MM.1S (cell line): Measurements from ENCODE around the gene VPS25.

Experiments
- DNase-seq: peaks from one replicate; pipeline ENCODE4 v3.0.0-alpha.2; 2015
- H2AFZ ChIP-seq: fragments of 300-600 bp; sonication (generic); 2 replicates; pipeline ENCODE4 v1.6.0; 2016; ENCODE audit warnings: antibody characterized with exemption, low read length
- H3F3A ChIP-seq: fragments of 300-600 bp; sonication (generic); 2 replicates; pipeline ENCODE4 v1.6.1; 2016; ENCODE audit warnings: mild to moderate bottlenecking, antibody characterized with exemption, low read length, moderate library complexity, mixed read lengths; ENCODE audit not compliant: insufficient read depth
- H3K27ac ChIP-seq: fragments of 300-600 bp; sonication (generic); 2 replicates; pipeline ENCODE4 v1.5.1; 2016; ENCODE audit warnings: mild to moderate bottlenecking, low read length
- H3K27me3 ChIP-seq: fragments of 300-600 bp; sonication (generic); replicated peaks from 2 replicates; pipeline ENCODE4 v1.6.0; 2016; ENCODE audit warnings: low read length; ENCODE audit not compliant: insufficient read depth
- H3K36me3 ChIP-seq: fragments of 300-600 bp; sonication (generic); replicated peaks from 2 replicates; pipeline ENCODE4 v1.6.1; 2016; ENCODE audit warnings: mild to moderate bottlenecking, low read length, mixed read lengths; ENCODE audit not compliant: insufficient read depth
- H3K4me1 ChIP-seq: fragments of 300-600 bp; sonication (generic); 2 replicates; pipeline ENCODE4 v1.6.1; 2016; ENCODE audit warnings: low read length, mixed read lengths
- H3K4me2 ChIP-seq: fragments of 300-600 bp; sonication (generic); 2 replicates; pipeline ENCODE4 v1.6.0; 2016; ENCODE audit warnings: low read depth, low read length
- H3K4me3 ChIP-seq: fragments of 300-600 bp; sonication (generic); 2 replicates; pipeline ENCODE4 v1.5.1; 2016; ENCODE audit warnings: low read length, mixed read lengths
- H3K79me2 ChIP-seq: fragments of 300-600 bp; sonication (generic); 2 replicates; pipeline ENCODE4 v1.6.1; 2016; ENCODE audit warnings: mixed run types, low read length, mixed read lengths
- H3K9ac ChIP-seq: fragments of 300-600 bp; sonication (generic); 2 replicates; pipeline ENCODE4 v1.6.1; 2016; ENCODE audit warnings: low read length, mixed read lengths
- H3K9me2 ChIP-seq: fragments of 300-600 bp; sonication (generic); replicated peaks from 2 replicates; pipeline ENCODE4 v1.6.1; 2016; ENCODE audit warnings: mild to moderate bottlenecking, low read length, mixed read lengths; ENCODE audit not compliant: insufficient read depth
- H3K9me3 ChIP-seq: fragments of 300-600 bp; sonication (generic); replicated peaks from 2 replicates; pipeline ENCODE4 v1.6.1; 2016; ENCODE audit warnings: mild to moderate bottlenecking, low read length, mixed read lengths; ENCODE audit not compliant: insufficient read depth
- H4K20me1 ChIP-seq: fragments of 300-600 bp; sonication (generic); 2 replicates; pipeline ENCODE4 v1.6.1; 2016; ENCODE audit warnings: mild to moderate bottlenecking, low read length, moderate library complexity, mixed read lengths; ENCODE audit not compliant: insufficient read depth
- EZH2 ChIP-seq: fragments of 300-600 bp; sonication (generic); optimal IDR thresholded peaks from 2 replicates; pipeline ENCODE3; 2017; ENCODE audit warnings: low read depth, mild to moderate bottlenecking, antibody characterized with exemption, low read length, mixed read lengths
- EZH2phosphoT487 ChIP-seq: fragments of 300-600 bp; sonication (generic); IDR thresholded peaks from 2 replicates; pipeline ENCODE4 v1.6.1; 2018; ENCODE audit warnings: antibody characterized with exemption, low read length
- TF ChIP-seq, protein P1 (sequence below): fragments of 300-600 bp; sonication (generic); IDR thresholded peaks from 2 replicates; pipeline ENCODE4 v1.5.1; 2016; ENCODE audit warnings: antibody characterized with exemption, low read length, mixed read lengths

The VPS25 gene

DNA sequence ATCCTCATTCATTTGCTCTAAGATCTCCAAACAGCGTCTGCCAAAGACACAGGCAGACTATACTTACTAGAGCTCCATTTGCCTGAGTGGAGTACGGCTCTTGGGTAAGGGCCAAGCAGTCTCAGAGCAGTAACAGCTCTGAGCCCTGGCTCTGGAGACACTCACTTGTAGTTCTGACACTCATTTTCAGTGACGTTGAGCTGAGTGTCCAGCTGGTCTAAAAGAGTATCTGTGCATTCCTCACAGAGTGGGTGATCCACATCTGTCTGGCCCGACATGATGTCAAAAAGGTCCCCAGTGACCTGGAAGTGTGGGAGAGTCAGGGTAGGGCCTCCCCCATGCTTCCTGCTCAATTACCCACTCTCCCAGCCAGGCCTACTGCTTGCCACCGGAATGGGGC, 45.1 kb downstream of the VPS25 start:
- Histone ChIP-seq H3F3A (peaks cover 6% of the 10 kb centered on the region; the same call in 1 of the 2 replicates), H3K4me3 (no peak overlapping the region), H3K4me1 (0 out of 2 replicates have a peak, but pooled peaks cover 4% of the 10 kb centered on the region), H3K79me2 (peaks cover 32% of the 10 kb centered on the region), H4K20me1 (no peaks in the 10 kb centered on the region), H3K27me3 (no peaks in the 10 kb centered on the region), H3K36me3 (peaks cover 10% of the 10 kb centered on the region), H3K27ac (no peak overlapping the region), H3K9me2 (no peaks in the 10 kb centered on the region), H3K4me2 (no peak overlapping the region), H2AFZ (no peak overlapping the region), H3K9ac (no peak overlapping the region), H3K9me3 (no peaks in the 10 kb centered on the region)
- no peak for DNase-seq
- TF ChIP-seq EZH2phosphoT487, result no peak
- TF ChIP-seq EZH2, result no peak
- TF ChIP-seq, protein P1, sequence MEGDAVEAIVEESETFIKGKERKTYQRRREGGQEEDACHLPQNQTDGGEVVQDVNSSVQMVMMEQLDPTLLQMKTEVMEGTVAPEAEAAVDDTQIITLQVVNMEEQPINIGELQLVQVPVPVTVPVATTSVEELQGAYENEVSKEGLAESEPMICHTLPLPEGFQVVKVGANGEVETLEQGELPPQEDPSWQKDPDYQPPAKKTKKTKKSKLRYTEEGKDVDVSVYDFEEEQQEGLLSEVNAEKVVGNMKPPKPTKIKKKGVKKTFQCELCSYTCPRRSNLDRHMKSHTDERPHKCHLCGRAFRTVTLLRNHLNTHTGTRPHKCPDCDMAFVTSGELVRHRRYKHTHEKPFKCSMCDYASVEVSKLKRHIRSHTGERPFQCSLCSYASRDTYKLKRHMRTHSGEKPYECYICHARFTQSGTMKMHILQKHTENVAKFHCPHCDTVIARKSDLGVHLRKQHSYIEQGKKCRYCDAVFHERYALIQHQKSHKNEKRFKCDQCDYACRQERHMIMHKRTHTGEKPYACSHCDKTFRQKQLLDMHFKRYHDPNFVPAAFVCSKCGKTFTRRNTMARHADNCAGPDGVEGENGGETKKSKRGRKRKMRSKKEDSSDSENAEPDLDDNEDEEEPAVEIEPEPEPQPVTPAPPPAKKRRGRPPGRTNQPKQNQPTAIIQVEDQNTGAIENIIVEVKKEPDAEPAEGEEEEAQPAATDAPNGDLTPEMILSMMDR, result no peak

DNA sequence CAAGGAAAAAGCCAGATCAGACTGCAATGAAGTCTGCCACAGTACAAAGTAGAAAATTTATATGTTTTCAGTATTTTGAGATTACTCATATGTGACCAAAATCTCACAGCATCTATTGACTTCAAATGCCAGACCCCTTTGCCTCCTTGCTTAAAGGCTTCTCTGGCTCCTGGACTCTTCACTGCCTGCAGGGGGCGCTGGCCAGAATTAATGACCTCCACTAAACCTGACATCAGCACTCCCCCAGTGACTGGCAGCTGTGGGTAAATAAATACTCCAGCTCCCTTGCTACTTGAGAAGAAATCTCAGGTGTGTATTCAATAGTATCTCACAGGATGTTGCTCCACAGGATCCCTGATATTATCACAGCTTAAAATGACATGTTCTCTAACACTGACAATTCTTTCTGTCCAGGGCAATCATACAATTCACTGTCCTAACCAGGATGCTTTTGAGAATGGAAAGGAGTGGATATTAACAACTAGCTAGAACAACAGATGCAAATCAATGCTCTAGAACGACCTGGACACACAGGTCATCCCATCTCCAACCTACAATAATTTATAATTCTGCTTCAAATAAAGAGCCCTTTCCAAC, 46.8 kb downstream of the VPS25 start:
- H3K9me2 ChIP-seq, result no peaks in the 10 kb centered on the region
- peaks cover 6% of the 10 kb centered on the region; the same call in 1 of the 2 replicates for H3F3A ChIP-seq
- H3K79me2 ChIP-seq, result peaks cover 39% of the 10 kb centered on the region

DNA sequence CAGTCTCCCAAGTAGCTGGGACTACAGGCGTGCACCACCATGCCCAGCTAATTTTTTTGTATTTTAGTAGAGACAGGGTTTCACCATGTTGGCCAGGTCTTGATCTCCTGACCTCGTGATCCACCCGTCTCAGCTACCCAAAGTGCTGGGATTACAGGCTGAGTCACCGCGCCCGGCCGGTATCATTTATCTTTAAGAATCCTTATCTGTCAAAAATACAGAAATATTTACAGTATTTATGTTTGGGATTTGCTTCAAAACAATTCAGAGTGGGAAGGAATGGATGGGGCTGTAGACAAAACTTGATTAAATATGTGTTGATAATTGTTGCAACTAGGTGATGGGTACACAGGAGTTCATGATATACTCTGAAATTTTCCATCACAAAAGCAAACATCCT, 47.9 kb downstream of the VPS25 start:
- Histone ChIP-seq H3K9ac (no peak overlapping the region), H3K79me2 (peaks cover 39% of the 10 kb centered on the region), H3F3A (peaks cover 6% of the 10 kb centered on the region; the same call in 1 of the 2 replicates), H3K9me3 (no peaks in the 10 kb centered on the region), H3K4me3 (no peak overlapping the region), H3K27me3 (0 out of 2 replicates have a peak, but pooled peaks cover 2% of the 10 kb centered on the region), H3K4me2 (no peak overlapping the region), H3K9me2 (no peaks in the 10 kb centered on the region), H2AFZ (no peak overlapping the region), H4K20me1 (no peaks in the 10 kb centered on the region), H3K36me3 (peaks cover 7% of the 10 kb centered on the region; the same call in 1 of the 2 replicates), H3K27ac (no peak overlapping the region), H3K4me1 (0 out of 2 replicates have a peak, but pooled peaks cover 4% of the 10 kb centered on the region)
- TF ChIP-seq, protein P1, result no peak
- TF ChIP-seq EZH2 (no peak), EZH2phosphoT487 (no peak)
- no peak for DNase-seq

More for the DNA sequence above, 46.8 kb downstream of the VPS25 start:
- no peak overlapping the region for H3K4me3 ChIP-seq
- no peak overlapping the region for H3K27ac ChIP-seq
- H3K9me3 ChIP-seq, result no peaks in the 10 kb centered on the region
- H3K36me3 ChIP-seq, result peaks cover 7% of the 10 kb centered on the region
- no peak overlapping the region for H3K9ac ChIP-seq
- H3K4me1 ChIP-seq, result 0 out of 2 replicates have a peak, but pooled peaks cover 4% of the 10 kb centered on the region
- no peak overlapping the region for H3K4me2 ChIP-seq
- H3K27me3 ChIP-seq, result no peaks in the 10 kb centered on the region
- peak; percentile 76 for DNase-seq
- no peak overlapping the region for H2AFZ ChIP-seq
- TF ChIP-seq, protein P1, result peak; percentile 81
- TF ChIP-seq EZH2, result no peak
- H4K20me1 ChIP-seq, result no peaks in the 10 kb centered on the region
